Kidney (tissue), 14 donors: ENCODE data around the gene NPPC. TPM values are rescaled to one million over a fixed set of nuclear protein-coding genes. Genes with fewer than 3 reads are reported as not detected.

ENCODE experiments used
- DNase-seq, 5 donors: peaks; one replicate each; pipeline ENCODE4 v3.0.0-alpha.2; 2013 to 2020
- FAIRE-seq: peaks from 2 replicates; lab custom pipeline; 2012; peaks lifted over from hg19 to GRCh38; lab: Jason Lieb, UNC
- H3K27ac ChIP-seq, 2 donors: one replicate each; pipeline ENCODE4 v1.7.0; 2013; ENCODE audit warnings: low read depth in 2 of 2, low read length in 2 of 2, inconsistent platforms in 1 of 2
- H3K27me3 ChIP-seq: one replicate; pipeline ENCODE4 v1.7.1; 2013; ENCODE audit warnings: low read length, inconsistent platforms; ENCODE audit not compliant: control insufficient read depth, insufficient read depth
- H3K36me3 ChIP-seq, 3 donors: one replicate each; pipeline versions ENCODE4 v1.7.0 to v1.7.1; 2013; ENCODE audit warnings: low read length in 3 of 3, control low read depth in 1 of 3, inconsistent platforms in 1 of 3; ENCODE audit not compliant: insufficient read depth in 3 of 3, control insufficient read depth in 2 of 3
- H3K4me1 ChIP-seq, 3 donors: one replicate each; pipeline versions ENCODE4 v1.7.0 to v1.7.1; 2013; ENCODE audit warnings: low read length in 3 of 3, inconsistent platforms in 1 of 3, low read depth in 1 of 3; ENCODE audit not compliant: control insufficient read depth in 2 of 3, insufficient read depth in 2 of 3
- H3K4me3 ChIP-seq, 3 donors: one replicate each; pipeline versions ENCODE4 v1.7.0 to v1.8.1; 2013; ENCODE audit warnings: low read length in 3 of 3, control low read depth in 1 of 3, inconsistent platforms in 1 of 3
- H3K9ac ChIP-seq, 3 donors: one replicate each; pipeline versions ENCODE4 v1.7.0 to v1.7.1; 2013; ENCODE audit warnings: low read length in 3 of 3, control low read depth in 1 of 3, inconsistent platforms in 1 of 3
- H3K9me3 ChIP-seq, 3 donors: one replicate each; pipeline versions ENCODE4 v1.7.0 to v1.7.1; 2013; ENCODE audit warnings: low read length in 3 of 3, control low read depth in 1 of 3, inconsistent platforms in 1 of 3; ENCODE audit not compliant: control insufficient read depth in 2 of 3, insufficient read depth in 1 of 3
- CTCF ChIP-seq: IDR thresholded peaks from 3 replicates; pipeline ENCODE4 v1.5.1; 2012; ENCODE audit warnings: mild to moderate bottlenecking, moderate library complexity, borderline replicate concordance; ENCODE audit not compliant: insufficient read depth; ENCODE audit errors: extremely low read depth
- intact Hi-C: fragments of 100-400 bp; cut with DNase I; formaldehyde crosslinking; loops from one replicate; pipeline ENCODE4 v1.11.1; 2022
- polyA plus RNA-seq: library from polyadenylated mRNA; stranded (reverse); fragments of 350-450 nt; fragmentation: Illumina TruSeq; extraction: RNeasy Lipid Tissue Mini Kit (QIAGEN cat#74804); gene quantifications from one replicate; pipeline ENCODE4 v1.2.3, GENCODE V29; 2014; ENCODE audit warnings: low read depth, low replicate concordance; ENCODE audit not compliant: insufficient read depth
- total RNA-seq: library from RNA; stranded (reverse); fragmentation: NEBNext Ultra II Directional; extraction: Animal tissue kit (Norgen Biotek cat#: 25700); gene quantifications from one replicate; pipeline ENCODE4 v1.2.1, GENCODE V29; 2021
- donor health status: control.
- donor health status: control.
- donor health status: control.
- donor health status: control.
- donor health status: control.
- donor health status: DM: yes; HTN: yes; CAD: no.
- donor health status: Normal renal cell carcinoma (clear cell type).

The NPPC gene
- total and polyA plus RNA-seq, 2 donors from 2014 or later, result not detected

- no peak for FAIRE-seq
- peaks cover 0 to 18% (median 0%) of the 10 kb centered on the region in 3 donors for H3K4me1 ChIP-seq
- H3K9me3 ChIP-seq, result no peaks in the 10 kb centered on the region
- H3K27me3 ChIP-seq, result peaks cover 21% of the 10 kb centered on the region
- no peak overlapping the region for H3K9ac ChIP-seq
- no peak overlapping the region for H3K27ac ChIP-seq
- no peak for TF ChIP-seq CTCF
- H3K4me3 ChIP-seq, result no peak overlapping the region
- intact Hi-C loops, result loop anchor here (10.0 kb wide), 1 partner anchor 396 kb away; no protein-coding TSS in a partner anchor
- peak in 1 of 5 donors; percentile 56 for DNase-seq
- H3K36me3 ChIP-seq, result no peaks in the 10 kb centered on the region
Observed at GRCh38 chr2:231928901-231929725, 2.9 kb upstream of the NPPC start.

- intact Hi-C loops, result loop anchor here (10.0 kb wide), 1 partner anchor 396 kb away; no protein-coding TSS in a partner anchor
- no peak overlapping the region for H3K9ac ChIP-seq
Observed at GRCh38 chr2:231928481-231928880, 2.3 kb upstream of the NPPC start.

GRCh38 chr2:231927566-231927890 lies 1.3 kb upstream of the NPPC start:
- intact Hi-C loops, result loop anchor here (10.0 kb wide), 1 partner anchor 397 kb away; no protein-coding TSS in a partner anchor
- no peak overlapping the region for H3K4me3 ChIP-seq
- no peaks in the 10 kb centered on the region for H3K36me3 ChIP-seq
- no peak for FAIRE-seq
- no peak overlapping the region for H3K9ac ChIP-seq
- H3K9me3 ChIP-seq, result no peaks in the 10 kb centered on the region
- H3K4me1 ChIP-seq, result peaks cover 0 to 18% (median 0%) of the 10 kb centered on the region in 3 donors
- peaks cover 28% of the 10 kb centered on the region for H3K27me3 ChIP-seq
- TF ChIP-seq CTCF, result no peak
- DNase-seq, result peak in 1 of 5 donors; percentile 39
- H3K27ac ChIP-seq, result no peak overlapping the region

More at GRCh38 chr2:231928481-231928880, 2.3 kb upstream of the NPPC start:
- no peak for TF ChIP-seq CTCF
- Histone ChIP-seq H3K9me3 (no peaks in the 10 kb centered on the region), H3K27ac (no peak overlapping the region), H3K27me3 (peaks cover 25% of the 10 kb centered on the region), H3K4me3 (no peak overlapping the region), H3K4me1 (peaks cover 0 to 18% (median 0%) of the 10 kb centered on the region in 3 donors), H3K36me3 (no peaks in the 10 kb centered on the region)
- DNase-seq, result peak in 1 of 5 donors; percentile 48
- no peak for FAIRE-seq
